CD14-positive monocyte (primary cell): ENCODE measurements around the gene KRIT1. TPM values are rescaled to one million over a fixed set of nuclear protein-coding genes. Genes with fewer than 3 reads are reported as not detected.

Experiments used
- DNase-seq, 3 donors: peaks; one replicate each; pipeline ENCODE4 v3.0.0-alpha.2; 2011 to 2022
- H2AFZ ChIP-seq: 2 replicates; pipeline ENCODE4 v1.6.0; 2012; ENCODE audit warnings: mild to moderate bottlenecking, low read depth, low read length, inconsistent platforms; ENCODE audit not compliant: insufficient read depth, poor library complexity, severe bottlenecking
- H3K27ac ChIP-seq, 2 donors: 1 replicate in 1 of 2; 2 replicates in 1 of 2; pipeline ENCODE4 v1.5.1; 2012 to 2013; ENCODE audit warnings: low read length in 2 of 2, control low read depth in 1 of 2, inconsistent platforms in 1 of 2, low read depth in 1 of 2, mild to moderate bottlenecking in 1 of 2
- H3K27me3 ChIP-seq, 2 donors: one replicate each; pipeline versions ENCODE4 v1.6.0 to v1.6.1; 2011 to 2013; ENCODE audit warnings: low read length in 2 of 2; ENCODE audit not compliant: control insufficient read depth in 2 of 2, insufficient read depth in 2 of 2
- H3K36me3 ChIP-seq, 2 donors: replicated peaks in 1 of 2; 1 replicate in 1 of 2; 2 replicates in 1 of 2; pipeline versions ENCODE4 v1.5.1 to v1.6.1; 2012 to 2013; ENCODE audit warnings: low read length in 2 of 2, control low read depth in 1 of 2, inconsistent platforms in 1 of 2, mild to moderate bottlenecking in 1 of 2; ENCODE audit not compliant: insufficient read depth in 2 of 2, control insufficient read depth in 1 of 2
- H3K4me1 ChIP-seq, 2 donors: 1 replicate in 1 of 2; 2 replicates in 1 of 2; pipeline versions ENCODE4 v1.5.1 to v1.6.1; 2012 to 2013; ENCODE audit warnings: low read length in 2 of 2, control low read depth in 1 of 2, inconsistent platforms in 1 of 2, mild to moderate bottlenecking in 1 of 2, moderate library complexity in 1 of 2; ENCODE audit not compliant: insufficient read depth in 2 of 2, control insufficient read depth in 1 of 2
- H3K4me2 ChIP-seq: replicated peaks from 2 replicates; pipeline ENCODE3; 2012; ENCODE audit warnings: low read length, moderate library complexity, mild to moderate bottlenecking; ENCODE audit not compliant: poor library complexity, severe bottlenecking; ENCODE audit errors: extremely low read depth
- H3K4me3 ChIP-seq, 3 experiments: fragments of 200-600 bp in 1 of 3; sonication (generic) in 1 of 3; replicated peaks in 1 of 3; 1 replicate in 2 of 3; 2 replicates in 1 of 3; pipeline ENCODE4 v1.5.1; 2011 to 2013; ENCODE audit warnings: low read length in 3 of 3, mild to moderate bottlenecking in 3 of 3, control low read depth in 2 of 3, low read depth in 2 of 3, inconsistent platforms in 1 of 3, moderate library complexity in 1 of 3
- H3K79me2 ChIP-seq: 2 replicates; pipeline ENCODE4 v1.6.0; 2012; ENCODE audit warnings: mild to moderate bottlenecking, control low read depth, inconsistent platforms, low read length, moderate library complexity; ENCODE audit not compliant: insufficient read depth
- H3K9ac ChIP-seq: 2 replicates; pipeline ENCODE4 v1.6.0; 2017; ENCODE audit warnings: low read length, mild to moderate bottlenecking; ENCODE audit not compliant: insufficient read depth, poor library complexity, severe bottlenecking
- H3K9me3 ChIP-seq, 2 donors: replicated peaks in 1 of 2; 1 replicate in 1 of 2; 2 replicates in 1 of 2; pipeline versions ENCODE4 v1.5.1 to v1.6.1; 2012 to 2013; ENCODE audit warnings: low read length in 2 of 2, control low read depth in 1 of 2; ENCODE audit not compliant: control insufficient read depth in 1 of 2, insufficient read depth in 1 of 2
- H4K20me1 ChIP-seq: 2 replicates; pipeline ENCODE4 v1.6.0; 2012; ENCODE audit warnings: mild to moderate bottlenecking, low read length, control low read depth, moderate library complexity; ENCODE audit not compliant: insufficient read depth
- H3K27ac Mint-ChIP-seq, 7 donors: one replicate each; pipeline ENCODE4 v1.8.0; 2020; ENCODE audit warnings: mild to moderate bottlenecking in 7 of 7, mixed read lengths in 7 of 7, moderate library complexity in 6 of 7, inconsistent platforms in 2 of 7
- H3K27me3 Mint-ChIP-seq, 3 donors: one replicate each; pipeline ENCODE4 v1.8.0; 2021 to 2022; ENCODE audit warnings: low read depth in 3 of 3, mild to moderate bottlenecking in 3 of 3, mixed read lengths in 3 of 3, moderate library complexity in 3 of 3, inconsistent platforms in 1 of 3
- H3K36me3 Mint-ChIP-seq, 2 donors: one replicate each; pipeline ENCODE4 v1.8.0; 2020; ENCODE audit warnings: mixed read lengths in 2 of 2, inconsistent platforms in 1 of 2, mild to moderate bottlenecking in 1 of 2
- H3K4me1 Mint-ChIP-seq: one replicate; pipeline ENCODE4 v1.8.0; 2020; ENCODE audit warnings: mild to moderate bottlenecking, mixed read lengths
- H3K4me3 Mint-ChIP-seq, 2 donors: one replicate each; pipeline ENCODE4 v1.8.0; 2020; ENCODE audit warnings: mild to moderate bottlenecking in 2 of 2, mixed read lengths in 2 of 2, moderate library complexity in 1 of 2
- H3K9me3 Mint-ChIP-seq, 7 donors: one replicate each; pipeline ENCODE4 v1.8.0; 2020 to 2022; ENCODE audit warnings: mixed read lengths in 7 of 7, mild to moderate bottlenecking in 6 of 7, moderate library complexity in 6 of 7, inconsistent platforms in 2 of 7
- CTCF ChIP-seq: fragments of 200-600 bp; IDR thresholded peaks from one replicate; pipeline ENCODE4 v1.8.0; 2022; ENCODE audit warnings: antibody characterized with exemption, mild to moderate bottlenecking
- WGBS: methylation state at CpG from one replicate; pipeline ENCODE4 v1.1.5; 2013; ENCODE audit warnings: missing lambda C conversion rate; ENCODE audit not compliant: insufficient coverage; 5-methylcytosine and 5-hydroxymethylcytosine counted together
- intact Hi-C, 2 donors: fragments of 100-400 bp; cut with micrococcal nuclease; formaldehyde crosslinking; loops; one replicate each; pipeline versions ENCODE4 v1.15.0 to v1.15.1; 2023
- polyA plus RNA-seq, 3 donors: library from polyadenylated mRNA; depleted of rRNA in 1 of 3; unstranded in 2 of 3; stranded (reverse) in 1 of 3; fragments of 300-500 nt in 2 of 3; fragments of >200 nt in 1 of 3; fragmentation: Illumina TruSeq in 2 of 3; gene quantifications; 1 replicate in 2 of 3; 2 replicates in 1 of 3; pipeline ENCODE4 v1.2.3, GENCODE V29; 2012 to 2021

Gene KRIT1
- polyA plus RNA-seq, 3 donors, result 4.7 to 28.8 (median 6.8) TPM

- 100% methylated on average over 1 of the region's 2 CpGs for WGBS
- TF ChIP-seq CTCF, result no peak
- Histone ChIP-seq H3K9me3 (peaks cover 2 to 12% of the 10 kb centered on the region in 2 donors), H3K79me2 (peaks cover 3% of the 10 kb centered on the region), H2AFZ (no peak overlapping the region), H3K27me3 (no peaks in the 10 kb centered on the region), H3K36me3 (peaks cover 0 to 11% of the 10 kb centered on the region in 2 donors), H4K20me1 (no peaks in the 10 kb centered on the region), H3K4me3 (no peak overlapping the region), H3K9ac (no peak overlapping the region), H3K27ac (no peak overlapping the region), H3K4me1 (no peaks in the 10 kb centered on the region), H3K4me2 (no peak overlapping the region)
- no peak for DNase-seq
- intact Hi-C loops, result no loop called here
- H3K4me1 Mint-ChIP-seq, result no peaks in the 10 kb centered on the region
- H3K9me3 Mint-ChIP-seq, result peaks cover 10 to 13% (median 12%) of the 10 kb centered on the region in 7 donors
- peaks cover 0 to 1% (median 0%) of the 10 kb centered on the region in 3 donors for H3K27me3 Mint-ChIP-seq
- no peak overlapping the region for H3K27ac Mint-ChIP-seq
- peaks cover 3 to 11% of the 10 kb centered on the region in 2 donors for H3K36me3 Mint-ChIP-seq
- H3K4me3 Mint-ChIP-seq, result no peak overlapping the region
Observed at GRCh38 chr7:92279396-92280031, 33.8 kb upstream of the KRIT1 start.

- Histone ChIP-seq H3K9ac (no peak overlapping the region), H3K27ac (no peak overlapping the region), H3K4me2 (no peak overlapping the region), H3K36me3 (peaks cover 0 to 11% of the 10 kb centered on the region in 2 donors), H4K20me1 (peaks cover under 1% of the 10 kb centered on the region), H3K27me3 (no peaks in the 10 kb centered on the region), H3K9me3 (peaks cover 2 to 12% of the 10 kb centered on the region in 2 donors), H3K4me3 (no peak overlapping the region), H2AFZ (no peak overlapping the region), H3K4me1 (no peaks in the 10 kb centered on the region), H3K79me2 (peaks cover 3% of the 10 kb centered on the region)
- Mint-ChIP-seq H3K4me1 (no peaks in the 10 kb centered on the region), H3K4me3 (no peak overlapping the region), H3K27me3 (peaks cover 0 to 3% (median 0%) of the 10 kb centered on the region in 3 donors), H3K9me3 (peaks cover 10 to 13% (median 12%) of the 10 kb centered on the region in 7 donors), H3K27ac (no peak overlapping the region), H3K36me3 (peaks cover 5 to 17% of the 10 kb centered on the region in 2 donors)
- 89% methylated on average over 2 of the region's 2 CpGs for WGBS
- no peak for DNase-seq
- TF ChIP-seq CTCF, result no peak
- intact Hi-C loops, result no loop called here
Observed at GRCh38 chr7:92276460-92276864, 30.7 kb upstream of the KRIT1 start.
